Measurements from ENCODE around the gene DOK4.

The DOK4 gene

DNA sequence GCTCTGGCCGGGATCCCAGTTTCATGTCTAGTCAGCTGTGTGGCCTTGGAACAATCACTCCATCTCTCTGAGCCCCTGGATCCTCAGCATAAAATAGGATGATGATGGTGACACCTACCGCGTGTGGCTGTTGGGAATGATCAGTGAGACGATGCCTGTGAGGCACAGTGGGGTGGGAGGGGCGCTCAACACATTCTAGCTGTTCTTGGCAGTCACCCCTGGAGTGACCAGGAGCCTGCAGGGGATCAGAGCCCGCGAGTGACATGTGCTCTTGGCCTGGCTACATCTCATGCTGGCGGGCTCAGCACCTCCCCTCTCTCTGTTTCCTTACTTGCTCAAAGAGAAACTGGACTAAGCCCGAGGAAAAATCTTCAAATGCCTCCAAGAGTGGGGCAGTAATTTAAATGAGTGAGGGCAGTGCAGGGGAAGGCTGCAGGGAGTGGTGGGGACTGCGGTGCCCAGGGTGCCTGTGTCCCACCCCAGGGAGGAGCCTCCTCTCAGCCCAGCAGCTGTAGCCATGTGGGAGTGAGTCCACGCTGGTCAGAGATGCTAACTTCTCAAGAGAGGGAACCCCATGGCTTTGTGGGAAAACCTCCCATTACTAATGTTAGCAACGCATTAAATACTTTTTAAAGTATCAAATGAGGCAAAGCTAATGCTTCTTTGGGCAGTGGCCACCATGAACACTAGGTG is 23.1 kb upstream of the DOK4 start:
- no peak for DNase-seq (ENCODE audit: extremely low spot score)
- ChIA-PET CTCF (interaction anchor here (1.1 to 4.8 kb wide), 3 partner anchors 10 to 47 kb away, joined by 3 to 48 read pairs (median 3); partner anchors contain the start of gene POLR2C), POLR2A (no interaction called here)
- TF ChIP-seq, protein P1, sequence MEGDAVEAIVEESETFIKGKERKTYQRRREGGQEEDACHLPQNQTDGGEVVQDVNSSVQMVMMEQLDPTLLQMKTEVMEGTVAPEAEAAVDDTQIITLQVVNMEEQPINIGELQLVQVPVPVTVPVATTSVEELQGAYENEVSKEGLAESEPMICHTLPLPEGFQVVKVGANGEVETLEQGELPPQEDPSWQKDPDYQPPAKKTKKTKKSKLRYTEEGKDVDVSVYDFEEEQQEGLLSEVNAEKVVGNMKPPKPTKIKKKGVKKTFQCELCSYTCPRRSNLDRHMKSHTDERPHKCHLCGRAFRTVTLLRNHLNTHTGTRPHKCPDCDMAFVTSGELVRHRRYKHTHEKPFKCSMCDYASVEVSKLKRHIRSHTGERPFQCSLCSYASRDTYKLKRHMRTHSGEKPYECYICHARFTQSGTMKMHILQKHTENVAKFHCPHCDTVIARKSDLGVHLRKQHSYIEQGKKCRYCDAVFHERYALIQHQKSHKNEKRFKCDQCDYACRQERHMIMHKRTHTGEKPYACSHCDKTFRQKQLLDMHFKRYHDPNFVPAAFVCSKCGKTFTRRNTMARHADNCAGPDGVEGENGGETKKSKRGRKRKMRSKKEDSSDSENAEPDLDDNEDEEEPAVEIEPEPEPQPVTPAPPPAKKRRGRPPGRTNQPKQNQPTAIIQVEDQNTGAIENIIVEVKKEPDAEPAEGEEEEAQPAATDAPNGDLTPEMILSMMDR (IDR thresholded peaks at IDR 0.05; ENCODE audit: control extremely low read depth, extremely low read depth, low read depth, missing control alignments) = no peak

DNA sequence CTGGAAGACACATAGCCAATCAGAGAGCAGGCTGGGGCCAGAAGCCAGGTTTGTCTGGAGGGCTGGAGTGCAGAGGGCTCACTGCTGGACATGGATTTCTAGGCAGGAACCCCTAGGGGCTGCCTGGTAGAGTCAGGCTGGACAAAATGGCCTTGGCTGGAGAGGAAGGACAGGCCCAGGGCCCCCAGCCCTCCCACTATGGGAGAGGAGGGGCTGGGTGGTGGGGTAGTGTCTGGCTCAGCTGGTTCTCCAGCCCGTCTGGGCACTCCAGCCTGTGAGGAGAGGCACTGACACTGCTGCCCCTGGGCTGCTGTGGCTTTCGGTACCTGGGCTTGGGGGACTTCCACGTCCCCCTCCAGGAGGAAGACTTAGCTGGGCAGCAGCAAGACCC is 21.7 kb upstream of the DOK4 start:
- no peak for DNase-seq (ENCODE audit: extremely low spot score)
- ChIA-PET POLR2A (interaction anchor here (0.6 kb wide), 1 partner anchor 120 kb away, joined by 4 read pairs; no protein-coding TSS in a partner anchor), CTCF (interaction anchor here (4.8 kb wide), 1 partner anchor 11 kb away, joined by 48 read pairs; no protein-coding TSS in a partner anchor)
- TF ChIP-seq, protein P1 (IDR thresholded peaks at IDR 0.05; ENCODE audit: control extremely low read depth, extremely low read depth, low read depth, missing control alignments) = no peak

DNA sequence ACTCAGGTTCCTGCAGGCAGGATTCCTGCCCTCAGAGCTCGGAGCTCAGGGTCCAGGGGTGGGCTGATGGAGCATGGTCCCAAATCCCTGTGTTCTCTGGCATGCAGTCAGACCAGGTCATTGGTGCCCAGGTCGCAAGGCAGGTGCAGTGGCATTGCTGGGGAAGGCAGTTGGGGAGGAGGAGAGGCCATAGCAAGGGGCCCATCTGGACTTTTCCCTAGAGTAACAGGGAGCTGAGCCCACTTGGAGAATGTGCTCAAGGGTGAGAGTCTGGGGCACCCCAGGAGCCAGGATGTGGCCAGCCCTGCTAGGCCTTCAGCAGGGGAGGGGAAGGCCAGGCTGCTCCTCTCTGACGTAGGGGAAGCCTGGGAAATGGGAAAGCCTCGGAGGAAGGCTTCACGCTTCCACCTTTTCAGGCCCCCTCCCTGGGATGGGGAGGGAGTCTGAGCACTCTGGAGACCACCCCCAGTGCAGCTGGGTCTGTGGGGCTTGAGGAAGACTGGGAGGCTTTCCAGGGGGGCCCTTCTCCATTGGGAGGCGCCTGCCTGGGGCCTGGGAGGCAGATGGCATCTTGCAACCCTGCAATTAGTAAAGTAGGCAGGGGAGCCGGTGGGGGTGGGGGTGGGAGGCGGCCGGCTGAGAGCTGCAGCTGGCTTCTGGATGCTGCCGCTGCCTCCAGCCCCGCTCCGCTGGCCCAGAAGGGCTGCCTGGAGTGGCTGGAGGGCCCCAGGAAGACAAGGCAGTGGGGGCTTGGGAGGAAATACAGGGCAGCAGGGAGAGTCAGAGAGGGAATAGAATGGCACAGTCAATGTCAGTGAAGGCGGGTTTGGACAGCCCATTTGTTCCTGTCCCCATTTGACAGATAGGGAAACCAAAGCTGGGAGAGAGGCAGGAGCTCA is 21.1 kb upstream of the DOK4 start:
- POLR2A ChIA-PET = no interaction called here
- no peak for DNase-seq (ENCODE audit: extremely low spot score)
- TF ChIP-seq, protein P1 (IDR thresholded peaks at IDR 0.05; ENCODE audit: control extremely low read depth, extremely low read depth, low read depth, missing control alignments) = no peak
- CTCF ChIA-PET = interaction anchor here (1.1 to 4.8 kb wide), 2 partner anchors 12 to 15 kb away, joined by 3 to 48 read pairs; no protein-coding TSS in a partner anchor

DNA sequence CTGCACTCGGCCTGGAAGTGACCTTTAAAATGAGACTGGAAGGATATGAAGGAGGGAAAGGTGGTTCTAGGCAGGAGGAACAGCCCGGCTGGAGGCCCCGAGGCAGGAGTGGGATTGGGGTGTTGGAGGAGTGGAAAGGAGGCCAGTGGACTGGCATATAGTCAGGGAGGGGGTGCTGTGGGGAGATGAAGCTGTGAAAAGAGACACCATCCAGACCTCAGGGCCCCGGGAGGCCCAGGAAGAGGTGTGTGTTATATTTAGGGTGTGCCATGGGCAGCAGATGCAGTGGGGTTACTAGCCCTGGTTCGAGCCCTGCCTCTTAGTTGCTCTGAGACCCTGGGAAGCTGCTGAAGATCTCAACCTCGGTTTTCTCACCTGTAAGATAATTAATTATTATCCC is 18.9 kb upstream of the DOK4 start:
- ChIA-PET POLR2A (no interaction called here), CTCF (interaction anchor here (1.1 to 2.4 kb wide), 4 partner anchors 15 to 88 kb away, joined by 3 to 10 read pairs (median 4); no protein-coding TSS in a partner anchor)
- no peak for DNase-seq (ENCODE audit: extremely low spot score)
- TF ChIP-seq, protein P1 (IDR thresholded peaks at IDR 0.05; ENCODE audit: control extremely low read depth, extremely low read depth, low read depth, missing control alignments) = no peak

DNA sequence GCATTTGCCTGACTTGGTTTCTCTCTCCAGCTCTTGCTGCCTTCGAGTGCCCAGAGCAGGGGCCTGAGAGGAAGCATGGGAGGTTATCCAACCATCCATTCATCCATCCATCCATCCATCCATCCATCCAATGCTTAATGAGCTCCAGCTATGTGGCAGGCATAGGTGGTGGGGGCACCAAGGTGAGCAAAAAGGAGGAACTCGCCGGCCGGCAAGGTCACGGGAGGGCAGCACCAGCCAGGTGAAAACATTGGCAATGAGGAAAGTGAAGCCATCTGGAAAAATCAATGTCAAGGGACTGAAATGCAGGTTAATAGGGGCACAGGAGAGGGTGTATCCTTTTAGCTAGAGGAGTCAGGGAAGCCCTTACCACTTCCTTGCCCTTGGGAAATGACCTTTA is 18.2 kb upstream of the DOK4 start:
- TF ChIP-seq, protein P1 (IDR thresholded peaks at IDR 0.05; ENCODE audit: control extremely low read depth, extremely low read depth, low read depth, missing control alignments) = no peak
- ChIA-PET POLR2A (no interaction called here), CTCF (interaction anchor here (1.3 to 2.4 kb wide), 3 partner anchors 16 to 88 kb away, joined by 4 to 10 read pairs (median 4); no protein-coding TSS in a partner anchor)
- no peak for DNase-seq (ENCODE audit: extremely low spot score)

DNA sequence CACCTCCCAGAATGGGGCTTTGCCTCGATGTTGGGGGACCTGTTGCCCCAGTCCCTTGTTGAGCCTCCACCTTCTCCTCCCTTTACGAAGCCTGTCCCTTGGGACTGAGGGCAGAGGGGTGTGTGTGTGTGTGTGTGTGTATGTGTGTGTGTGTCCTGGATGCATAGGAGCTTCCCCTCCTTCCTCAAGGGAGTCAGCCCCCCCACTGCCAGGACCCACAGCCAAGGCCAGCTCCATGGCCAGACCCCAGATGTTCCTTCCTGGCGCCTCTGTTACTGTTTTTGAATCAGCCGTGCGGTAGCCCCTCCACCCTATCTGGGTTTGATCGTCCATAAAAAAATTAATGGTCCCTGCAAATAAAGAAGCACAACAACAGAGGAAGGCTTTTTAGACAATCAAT is 17.7 kb upstream of the DOK4 start:
- POLR2A ChIA-PET = no interaction called here
- TF ChIP-seq, protein P1 (IDR thresholded peaks at IDR 0.05; ENCODE audit: control extremely low read depth, extremely low read depth, low read depth, missing control alignments) = no peak
- DNase-seq (ENCODE audit: extremely low spot score) = no peak
- CTCF ChIA-PET = interaction anchor here (1.5 to 4.0 kb wide), 4 partner anchors 13 to 73 kb away, joined by 4 to 12 read pairs (median 10); partner anchors contain the start of gene POLR2C
